GM21360 (cell line): ENCODE data around the gene ATXN2.
A peak's percentile ranks its signal among the peaks of the same experiment; 100 is the strongest.
"Not testable (repeated sequence)": the region's sequence is repeated elsewhere in the genome, so short reads cannot be mapped to it uniquely, and the experiment has no call there.

Experiments used
- ATAC-seq: cut with Tn5 transposase; IDR thresholded peaks from one replicate; pipeline ENCODE4 v1.9.1; 2021; ENCODE audit warnings: mild to moderate bottlenecking, moderate library complexity; ENCODE audit not compliant: unreplicated experiment

The ATXN2 gene

GRCh38 chr12:111406474-111407376, 192.4 kb downstream of the ATXN2 start:
- ATAC-seq, result no peak

- ATAC-seq, result peak; percentile 1
Observed at GRCh38 chr12:111405859-111406473, 193.1 kb downstream of the ATXN2 start, which contains the start of gene SH2B3. TSS of gene SH2B3 (plus strand) at chr12:111405923. CDS start at chr12:111418146, 12,223 bp downstream.

GRCh38 chr12:111405149-111405858, 193.8 kb downstream of the ATXN2 start:
- peak; percentile 55 for ATAC-seq

GRCh38 chr12:111404362-111405148, 194.6 kb downstream of the ATXN2 start:
- ATAC-seq, result peak; percentile 1

DNA sequence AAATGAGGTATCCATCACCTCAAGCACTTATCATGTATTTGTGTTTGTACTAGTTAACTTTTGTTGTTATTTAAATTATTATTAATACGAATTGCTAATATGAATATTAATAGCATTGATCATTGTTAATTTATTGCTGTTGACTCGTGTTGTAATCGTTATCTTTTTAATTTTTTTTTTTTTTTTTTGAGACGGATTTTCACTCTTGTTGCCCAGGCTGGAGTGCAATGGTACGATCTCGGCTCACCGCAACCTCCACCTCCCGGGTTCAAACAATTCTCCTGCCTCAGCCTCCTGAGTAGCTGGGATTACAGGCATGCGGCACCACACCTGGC, 196.7 kb downstream of the ATXN2 start:
- not testable (repeated sequence) for ATAC-seq
